SH-SY5Y (cell line): ENCODE results near the gene VBP1.

Source experiments
- GATA2 ChIP-seq: IDR thresholded peaks from 2 replicates; pipeline ENCODE4 v1.6.1; 2011; ENCODE audit warnings: mild to moderate bottlenecking, low read depth, low read length
- GATA3 ChIP-seq: IDR thresholded peaks from 2 replicates; pipeline ENCODE4 v1.6.1; 2011; ENCODE audit warnings: low read depth, mild to moderate bottlenecking, low read length, moderate library complexity

- TF ChIP-seq GATA2 (no peak), GATA3 (no peak)
Measured at GRCh38 chrX:155247497-155247896, 31.2 kb downstream of the VBP1 start.
